Retinal pigment epithelial cell (primary cell): ENCODE measurements around the gene SLC25A43.
"Not testable (repeated sequence)": the region's sequence is repeated elsewhere in the genome, so short reads cannot be mapped to it uniquely, and the experiment has no call there.

Experiments used
- DNase-seq: peaks from one replicate; pipeline ENCODE4 v3.0.0-alpha.2; 2010; ENCODE audit warnings: low read depth
- H3K4me3 ChIP-seq: 2 replicates; pipeline ENCODE4 v1.5.1; 2011; ENCODE audit warnings: mild to moderate bottlenecking, low read length, control low read depth, moderate library complexity
- TF ChIP-seq, protein P1 (sequence below): conservative IDR thresholded peaks from 2 replicates; pipeline ENCODE4 v1.5.1; 2011; ENCODE audit warnings: low read depth, low read length, control low read depth, inconsistent platforms

Gene SLC25A43

DNA sequence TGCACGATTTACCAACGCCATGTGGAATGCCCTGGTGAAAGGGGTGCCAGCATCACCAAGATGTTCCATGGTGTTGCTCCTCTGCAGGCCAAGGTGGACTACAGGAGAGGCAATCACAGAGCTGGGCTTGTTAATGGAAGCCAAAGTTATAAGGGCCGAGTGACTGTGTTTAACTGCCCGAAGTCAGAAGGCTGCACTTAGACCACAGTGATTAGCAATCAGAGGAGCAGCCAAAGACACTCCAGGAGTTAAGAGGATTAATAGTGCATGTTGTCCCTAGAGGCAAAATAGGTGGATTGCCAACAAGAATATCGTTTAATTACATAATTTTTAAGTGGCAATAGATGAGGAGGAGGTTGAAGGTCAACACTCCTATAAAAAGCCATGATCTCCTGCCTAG lies 22.8 kb upstream of the SLC25A43 start:
- DNase-seq = no peak
- no peak overlapping the region for H3K4me3 ChIP-seq
- TF ChIP-seq, protein P1, sequence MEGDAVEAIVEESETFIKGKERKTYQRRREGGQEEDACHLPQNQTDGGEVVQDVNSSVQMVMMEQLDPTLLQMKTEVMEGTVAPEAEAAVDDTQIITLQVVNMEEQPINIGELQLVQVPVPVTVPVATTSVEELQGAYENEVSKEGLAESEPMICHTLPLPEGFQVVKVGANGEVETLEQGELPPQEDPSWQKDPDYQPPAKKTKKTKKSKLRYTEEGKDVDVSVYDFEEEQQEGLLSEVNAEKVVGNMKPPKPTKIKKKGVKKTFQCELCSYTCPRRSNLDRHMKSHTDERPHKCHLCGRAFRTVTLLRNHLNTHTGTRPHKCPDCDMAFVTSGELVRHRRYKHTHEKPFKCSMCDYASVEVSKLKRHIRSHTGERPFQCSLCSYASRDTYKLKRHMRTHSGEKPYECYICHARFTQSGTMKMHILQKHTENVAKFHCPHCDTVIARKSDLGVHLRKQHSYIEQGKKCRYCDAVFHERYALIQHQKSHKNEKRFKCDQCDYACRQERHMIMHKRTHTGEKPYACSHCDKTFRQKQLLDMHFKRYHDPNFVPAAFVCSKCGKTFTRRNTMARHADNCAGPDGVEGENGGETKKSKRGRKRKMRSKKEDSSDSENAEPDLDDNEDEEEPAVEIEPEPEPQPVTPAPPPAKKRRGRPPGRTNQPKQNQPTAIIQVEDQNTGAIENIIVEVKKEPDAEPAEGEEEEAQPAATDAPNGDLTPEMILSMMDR = no peak

DNA sequence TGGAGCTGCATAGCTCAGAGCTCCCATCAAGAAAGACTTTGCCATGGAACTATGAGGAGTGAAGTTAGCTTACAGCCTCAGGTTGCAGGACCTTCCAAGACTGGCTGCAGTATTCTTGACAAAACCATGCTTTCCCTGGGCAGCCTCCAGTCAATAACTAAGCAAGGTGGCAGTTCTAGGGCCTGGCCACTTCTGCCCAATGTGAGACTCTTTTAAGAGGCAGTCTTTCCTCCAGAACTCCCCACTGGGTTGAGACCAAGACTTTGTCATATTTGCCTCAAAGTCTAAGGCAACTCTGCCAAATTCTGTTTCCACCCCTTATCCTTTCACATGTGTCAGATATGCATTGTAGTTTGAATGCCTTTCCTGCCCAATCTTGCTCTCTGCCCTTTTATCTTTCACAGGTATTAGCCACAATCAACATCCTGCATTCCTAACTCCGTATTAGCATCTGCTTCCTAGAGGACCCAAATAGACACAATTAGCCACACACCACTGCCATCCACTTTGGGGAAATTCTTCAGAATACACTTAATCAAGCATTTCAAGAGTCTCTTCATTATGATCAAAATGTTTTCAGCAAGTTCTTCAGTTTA lies 17.7 kb upstream of the SLC25A43 start:
- TF ChIP-seq, protein P1 = no peak
- no peak for DNase-seq
- H3K4me3 ChIP-seq = no peak overlapping the region

DNA sequence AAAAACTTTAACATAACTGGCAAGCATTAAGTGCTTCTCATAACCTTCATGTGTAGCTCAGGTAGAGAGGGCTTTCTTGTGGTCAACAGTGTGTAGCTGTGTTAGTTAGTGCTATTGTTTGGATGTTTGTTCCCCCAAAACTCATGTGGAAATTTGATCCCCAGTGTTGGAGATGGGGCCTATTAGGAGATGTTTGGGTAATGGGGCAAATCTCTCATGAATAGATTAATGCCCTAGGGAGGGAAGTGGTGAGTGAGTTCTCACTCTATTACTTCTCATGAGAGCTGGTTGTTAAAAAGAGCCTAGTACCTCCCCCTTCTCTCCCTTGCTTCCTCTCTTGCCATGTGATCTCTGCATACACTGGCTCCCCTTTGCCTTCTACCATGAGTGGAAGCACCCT lies 16.5 kb upstream of the SLC25A43 start:
- TF ChIP-seq, protein P1 = no peak
- H3K4me3 ChIP-seq = no peak overlapping the region
- no peak for DNase-seq

DNA sequence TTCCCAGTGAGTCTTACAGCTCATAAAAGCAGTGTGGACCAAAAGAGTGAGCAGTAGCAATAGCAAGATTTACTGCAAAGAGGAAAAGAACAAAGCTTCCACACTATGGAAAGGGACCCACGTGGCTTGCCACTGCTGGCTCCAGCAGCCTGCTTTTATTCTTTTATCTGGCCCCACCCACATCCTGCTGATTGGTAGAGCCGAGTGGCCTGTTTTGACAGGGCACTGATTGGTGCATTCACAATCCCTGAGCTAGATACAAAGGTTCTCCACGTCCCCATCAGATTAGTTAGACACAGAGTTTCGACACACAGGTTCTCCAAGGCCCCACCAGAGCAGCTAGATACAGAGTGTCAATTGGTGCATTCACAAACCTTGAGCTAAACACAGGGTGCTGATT lies 12.5 kb upstream of the SLC25A43 start:
- not testable (repeated sequence) for DNase-seq, H3K4me3 ChIP-seq

DNA sequence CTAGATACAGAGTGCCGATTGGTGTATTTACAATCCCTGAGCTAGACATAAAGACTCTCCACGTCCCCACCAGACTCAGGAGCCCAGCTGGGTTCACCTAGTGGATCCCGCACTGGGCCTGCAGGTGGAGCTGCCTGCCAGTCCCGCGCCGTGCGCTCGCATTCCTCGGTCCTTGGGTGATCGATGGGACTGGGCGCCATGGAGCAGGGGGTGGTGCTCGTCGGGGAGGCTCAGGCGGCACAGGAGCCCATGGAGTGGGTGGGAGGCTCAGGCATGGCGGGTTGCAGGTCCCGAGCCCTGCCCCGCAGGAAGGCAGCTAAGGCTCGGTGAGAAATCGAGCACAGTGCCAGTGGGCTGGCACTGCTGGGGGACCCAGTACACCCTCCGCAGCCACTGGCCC lies 11.7 kb upstream of the SLC25A43 start:
- not testable (repeated sequence) for DNase-seq, H3K4me3 ChIP-seq

DNA sequence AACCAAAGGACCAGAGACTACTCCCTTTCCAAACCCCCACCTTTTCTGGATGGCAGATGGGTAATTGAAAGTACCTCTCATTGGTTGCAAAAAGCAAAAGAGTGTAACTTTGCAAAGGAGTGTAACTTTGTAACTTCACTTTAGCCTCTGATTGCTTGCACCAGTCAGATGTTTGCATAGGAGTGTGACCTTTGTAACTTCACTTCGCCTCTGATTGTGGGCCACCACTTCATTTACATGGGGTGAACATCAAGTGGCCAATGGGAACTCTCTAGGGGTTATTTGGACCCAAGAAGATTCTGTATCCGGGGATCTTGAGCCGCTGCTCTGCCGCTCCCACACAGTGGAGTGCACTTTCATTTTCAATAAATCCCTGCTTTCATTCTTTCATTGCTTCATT lies 9.9 kb upstream of the SLC25A43 start:
- DNase-seq = no peak
- TF ChIP-seq, protein P1 = no peak
- no peak overlapping the region for H3K4me3 ChIP-seq

DNA sequence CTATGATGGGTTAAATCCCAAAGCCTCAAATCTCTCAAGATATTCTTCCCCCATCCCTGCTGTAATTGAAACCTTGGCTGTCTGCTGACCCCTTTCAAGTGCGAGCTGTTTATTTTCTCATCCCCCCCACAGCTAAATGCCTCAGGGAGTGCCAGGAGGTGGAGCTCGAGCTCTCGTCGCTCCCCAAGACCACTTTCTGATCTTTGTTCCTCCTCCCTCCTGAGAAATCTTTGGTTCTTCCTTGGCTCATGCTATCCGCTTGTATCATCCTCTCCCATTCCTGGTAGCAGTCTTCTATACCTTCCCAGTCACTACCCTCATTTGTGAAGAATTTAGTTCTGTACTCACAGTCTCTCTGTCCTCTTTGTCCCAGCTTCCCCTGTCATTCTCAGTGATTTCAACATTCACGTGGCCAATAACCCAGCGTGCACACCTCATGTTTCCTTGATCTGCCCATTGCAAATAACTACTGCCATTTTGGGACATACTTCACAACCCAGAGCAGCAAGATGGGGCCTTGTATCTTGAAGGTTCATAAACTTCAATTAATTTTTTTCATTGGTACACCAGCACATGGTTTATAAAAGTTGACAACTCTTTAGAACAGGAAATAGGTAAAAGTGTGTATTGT lies 9.2 kb upstream of the SLC25A43 start:
- no peak for DNase-seq
- H3K4me3 ChIP-seq = no peak overlapping the region
- TF ChIP-seq, protein P1 = no peak

DNA sequence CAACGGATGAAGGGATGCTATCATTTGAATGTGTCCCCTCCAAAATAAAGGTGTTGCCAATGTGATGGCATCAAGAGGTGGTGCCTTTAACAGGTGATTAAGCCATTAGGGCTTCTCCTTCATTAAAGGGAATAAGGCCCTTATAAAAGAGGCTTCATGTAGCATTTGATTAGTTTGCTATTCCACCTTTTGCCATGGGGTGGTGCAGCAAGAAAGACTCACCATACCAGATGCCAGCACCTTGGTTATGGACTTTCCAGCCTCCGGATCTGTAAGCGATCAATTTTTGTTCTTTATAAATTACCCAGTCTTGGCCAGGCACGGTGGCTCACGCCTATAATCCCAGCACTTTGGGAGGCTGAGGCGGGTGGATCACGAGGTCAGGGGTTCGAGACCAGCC lies 7.9 kb upstream of the SLC25A43 start:
- H3K4me3 ChIP-seq = no peak overlapping the region
- DNase-seq = no peak
- TF ChIP-seq, protein P1 = peak; percentile 45
